HepG2 (cell line): ENCODE measurements around the gene PHYHIPL. TPM values are rescaled to one million over a fixed set of nuclear protein-coding genes. Genes with fewer than 3 reads are reported as not detected.

ENCODE experiments used
- BCL6 ChIP-seq: IDR thresholded peaks from 2 replicates; pipeline ENCODE4 v1.6.1; 2016; ENCODE audit warnings: missing genetic modification reagents, missing compliant biosample characterization
- BRCA1 ChIP-seq: sonication (generic); formaldehyde crosslinking; IDR thresholded peaks from 2 replicates; pipeline ENCODE4 v1.4.0; 2020; ENCODE audit warnings: missing genetic modification reagents
- GZF1 ChIP-seq: sonication (generic); formaldehyde crosslinking; IDR thresholded peaks from 2 replicates; pipeline ENCODE4 v1.5.1; 2020; ENCODE audit warnings: mild to moderate bottlenecking, missing genetic modification reagents
- HCFC1 ChIP-seq: fragments of 150-350 bp; IDR thresholded peaks from 2 replicates; pipeline ENCODE4 v1.6.1; 2014; ENCODE audit warnings: low read depth, low read length
- HMG20B ChIP-seq: conservative IDR thresholded peaks from 2 replicates; pipeline ENCODE4 v1.6.1; 2016; ENCODE audit warnings: missing genetic modification reagents, missing compliant biosample characterization
- MEIS1 ChIP-seq: sonication (generic); formaldehyde crosslinking; IDR thresholded peaks from 2 replicates; pipeline ENCODE4 v1.9.0; 2021; ENCODE audit warnings: mild to moderate bottlenecking, missing genetic modification reagents, moderate library complexity, borderline replicate concordance
- NCOA2 ChIP-seq: sonication (generic); formaldehyde crosslinking; IDR thresholded peaks from 2 replicates; pipeline ENCODE4 v1.8.0; 2022; ENCODE audit warnings: inconsistent platforms
- NR2F6 ChIP-seq, 2 experiments: IDR thresholded peaks; 2 replicates each; pipeline ENCODE4 v1.6.1; 2016; ENCODE audit warnings: antibody characterized with exemption in 1 of 2, mild to moderate bottlenecking in 1 of 2
- RXRA ChIP-seq: sonication (generic); formaldehyde crosslinking; IDR thresholded peaks from 2 replicates; pipeline ENCODE4 v1.5.1; 2020; ENCODE audit warnings: missing genetic modification reagents
- SCMH1 ChIP-seq: sonication (generic); formaldehyde crosslinking; IDR thresholded peaks from 2 replicates; pipeline ENCODE4 v1.9.0; 2021; ENCODE audit warnings: missing genetic modification reagents, mild to moderate bottlenecking, borderline replicate concordance
- SMAD3 ChIP-seq: sonication (generic); formaldehyde crosslinking; IDR thresholded peaks from 2 replicates; pipeline ENCODE4 v1.4.0; 2020; ENCODE audit warnings: missing genetic modification reagents
- SUZ12 ChIP-seq: fragments of 150-350 bp; IDR thresholded peaks from 2 replicates; pipeline ENCODE4 v1.6.1; 2014; ENCODE audit warnings: low read depth, low read length
- TAF1 ChIP-seq: sonication (generic); formaldehyde crosslinking; IDR thresholded peaks from 2 replicates; pipeline ENCODE4 v1.4.0; 2020; ENCODE audit warnings: missing genetic modification reagents
- ZC3H4 ChIP-seq: sonication (generic); formaldehyde crosslinking; IDR thresholded peaks from 2 replicates; pipeline ENCODE4 v1.4.0; 2020; ENCODE audit warnings: missing genetic modification reagents, borderline replicate concordance
- ZNF205 ChIP-seq: IDR thresholded peaks from 2 replicates; pipeline ENCODE4 v1.6.1; 2018; ENCODE audit warnings: missing biosample characterization, missing genetic modification reagents
- ZNF629 ChIP-seq: sonication (generic); formaldehyde crosslinking; conservative IDR thresholded peaks from 2 replicates; pipeline ENCODE4 v1.5.0; 2020; ENCODE audit warnings: missing genetic modification reagents
- ZNF776 ChIP-seq: sonication (generic); formaldehyde crosslinking; IDR thresholded peaks from 2 replicates; pipeline ENCODE4 v1.4.0; 2020; ENCODE audit warnings: mild to moderate bottlenecking, missing genetic modification reagents
- ZNF879 ChIP-seq: sonication (generic); formaldehyde crosslinking; IDR thresholded peaks from 2 replicates; pipeline ENCODE4 v1.8.1; 2023; ENCODE audit warnings: missing genetic modification reagents
- ZSCAN22 ChIP-seq: sonication (generic); formaldehyde crosslinking; IDR thresholded peaks from 2 replicates; pipeline ENCODE4 v1.4.0; 2020; ENCODE audit warnings: mild to moderate bottlenecking, missing genetic modification reagents
- ZZZ3 ChIP-seq: sonication (generic); formaldehyde crosslinking; IDR thresholded peaks from 2 replicates; pipeline ENCODE4 v1.4.0; 2020; ENCODE audit warnings: missing genetic modification reagents, mild to moderate bottlenecking, borderline replicate concordance
- polyA plus RNA-seq, 8 experiments: library from polyadenylated mRNA; depleted of rRNA in 3 of 8; stranded (reverse) in 7 of 8; unstranded in 1 of 8; fragments of >200 nt; fragmentation: Illumina TruSeq in 4 of 8; extraction: Trizol in 4 of 8; gene quantifications; 2 replicates each; pipeline versions ENCODE4 v1.2.1 to v1.2.3, GENCODE V29; 2011 to 2016; ENCODE audit warnings: low read depth in 4 of 8, missing spikeins in 1 of 8, mixed read lengths in 1 of 8; ENCODE audit not compliant: insufficient read depth in 1 of 8
- total RNA-seq, 5 experiments: library from RNA; depleted of rRNA; stranded (reverse); fragments of >200 nt; fragmentation: Illumina TruSeq; extraction: Trizol; gene quantifications; 2 replicates each; pipeline ENCODE4 v1.2.3, GENCODE V29; 2016; ENCODE audit warnings: low read depth in 1 of 5
- TF ChIP-seq, protein P1 (sequence below): sonication (generic); formaldehyde crosslinking; IDR thresholded peaks from 2 replicates; pipeline ENCODE4 v1.8.0; 2022; ENCODE audit warnings: mild to moderate bottlenecking, missing genetic modification reagents, borderline replicate concordance
- TF ChIP-seq, protein P2 (sequence below): sonication (generic); formaldehyde crosslinking; IDR thresholded peaks from 2 replicates; pipeline ENCODE4 v1.5.0; 2020; ENCODE audit warnings: mild to moderate bottlenecking, missing genetic modification reagents, borderline replicate concordance
- TF ChIP-seq, protein P3 (sequence below): IDR thresholded peaks from 2 replicates; pipeline ENCODE4 v1.6.1; 2012; ENCODE audit warnings: low read depth, low read length, improper control_type of control experiment
- TF ChIP-seq, protein P4 (sequence below): sonication (generic); formaldehyde crosslinking; IDR thresholded peaks from 2 replicates; pipeline ENCODE4 v1.4.0; 2020; ENCODE audit warnings: missing genetic modification reagents

Gene PHYHIPL
- total and polyA plus RNA-seq, 2 of the 13 experiments (the other 11 are each of a cell fraction or from before 2014, with no cell fraction given) = 40.6 to 78.5 TPM

DNA sequence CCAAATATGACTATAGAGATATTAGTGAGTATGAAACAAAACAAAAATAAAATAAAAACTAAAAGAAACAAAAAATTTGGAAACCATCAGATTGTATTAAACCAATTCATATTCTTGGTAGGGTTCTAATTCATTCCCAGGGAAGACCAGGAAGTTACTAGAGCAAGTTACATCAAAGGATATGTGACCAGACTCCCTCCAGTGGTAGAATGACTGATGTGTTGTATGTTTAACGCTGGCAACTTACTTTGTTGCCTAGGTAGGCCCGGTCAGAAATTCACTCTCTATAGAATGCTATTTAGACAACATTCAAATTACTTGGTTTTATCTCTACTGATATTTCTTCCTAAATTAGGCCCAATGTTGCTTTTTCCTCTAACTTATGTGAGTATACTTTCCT is 5.2 kb downstream of the PHYHIPL start (continued):
- TF ChIP-seq, protein P1, sequence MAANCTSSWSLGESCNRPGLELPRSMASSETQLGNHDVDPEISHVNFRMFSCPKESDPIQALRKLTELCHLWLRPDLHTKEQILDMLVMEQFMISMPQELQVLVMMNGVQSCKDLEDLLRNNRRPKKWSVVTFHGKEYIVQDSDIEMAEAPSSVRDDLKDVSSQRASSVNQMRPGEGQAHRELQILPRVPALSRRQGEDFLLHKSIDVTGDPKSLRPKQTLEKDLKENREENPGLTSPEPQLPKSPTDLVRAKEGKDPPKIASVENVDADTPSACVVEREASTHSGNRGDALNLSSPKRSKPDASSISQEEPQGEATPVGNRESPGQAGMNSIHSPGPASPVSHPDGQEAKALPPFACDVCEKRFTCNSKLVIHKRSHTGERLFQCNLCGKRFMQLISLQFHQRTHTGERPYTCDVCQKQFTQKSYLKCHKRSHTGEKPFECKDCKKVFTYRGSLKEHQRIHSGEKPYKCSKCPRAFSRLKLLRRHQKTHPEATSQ (CRISPR knock-in tag) = no peak
- no peak for TF ChIP-seq SCMH1
- no peak for TF ChIP-seq HMG20B
- TF ChIP-seq ZZZ3 (CRISPR knock-in tag) = no peak
- TF ChIP-seq SMAD3 (CRISPR knock-in tag) = no peak
- TF ChIP-seq RXRA (CRISPR knock-in tag) = no peak
- TF ChIP-seq GZF1 (CRISPR knock-in tag) = no peak
- TF ChIP-seq, protein P2, sequence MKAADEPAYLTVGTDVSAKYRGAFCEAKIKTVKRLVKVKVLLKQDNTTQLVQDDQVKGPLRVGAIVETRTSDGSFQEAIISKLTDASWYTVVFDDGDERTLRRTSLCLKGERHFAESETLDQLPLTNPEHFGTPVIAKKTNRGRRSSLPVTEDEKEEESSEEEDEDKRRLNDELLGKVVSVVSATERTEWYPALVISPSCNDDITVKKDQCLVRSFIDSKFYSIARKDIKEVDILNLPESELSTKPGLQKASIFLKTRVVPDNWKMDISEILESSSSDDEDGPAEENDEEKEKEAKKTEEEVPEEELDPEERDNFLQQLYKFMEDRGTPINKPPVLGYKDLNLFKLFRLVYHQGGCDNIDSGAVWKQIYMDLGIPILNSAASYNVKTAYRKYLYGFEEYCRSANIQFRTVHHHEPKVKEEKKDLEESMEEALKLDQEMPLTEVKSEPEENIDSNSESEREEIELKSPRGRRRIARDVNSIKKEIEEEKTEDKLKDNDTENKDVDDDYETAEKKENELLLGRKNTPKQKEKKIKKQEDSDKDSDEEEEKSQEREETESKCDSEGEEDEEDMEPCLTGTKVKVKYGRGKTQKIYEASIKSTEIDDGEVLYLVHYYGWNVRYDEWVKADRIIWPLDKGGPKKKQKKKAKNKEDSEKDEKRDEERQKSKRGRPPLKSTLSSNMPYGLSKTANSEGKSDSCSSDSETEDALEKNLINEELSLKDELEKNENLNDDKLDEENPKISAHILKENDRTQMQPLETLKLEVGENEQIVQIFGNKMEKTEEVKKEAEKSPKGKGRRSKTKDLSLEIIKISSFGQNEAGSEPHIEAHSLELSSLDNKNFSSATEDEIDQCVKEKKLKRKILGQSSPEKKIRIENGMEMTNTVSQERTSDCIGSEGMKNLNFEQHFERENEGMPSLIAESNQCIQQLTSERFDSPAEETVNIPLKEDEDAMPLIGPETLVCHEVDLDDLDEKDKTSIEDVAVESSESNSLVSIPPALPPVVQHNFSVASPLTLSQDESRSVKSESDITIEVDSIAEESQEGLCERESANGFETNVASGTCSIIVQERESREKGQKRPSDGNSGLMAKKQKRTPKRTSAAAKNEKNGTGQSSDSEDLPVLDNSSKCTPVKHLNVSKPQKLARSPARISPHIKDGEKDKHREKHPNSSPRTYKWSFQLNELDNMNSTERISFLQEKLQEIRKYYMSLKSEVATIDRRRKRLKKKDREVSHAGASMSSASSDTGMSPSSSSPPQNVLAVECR (CRISPR knock-in tag) = no peak; the same call in 1 of the 2 replicates
- TF ChIP-seq TAF1 (CRISPR knock-in tag) = no peak
- TF ChIP-seq, protein P3, sequence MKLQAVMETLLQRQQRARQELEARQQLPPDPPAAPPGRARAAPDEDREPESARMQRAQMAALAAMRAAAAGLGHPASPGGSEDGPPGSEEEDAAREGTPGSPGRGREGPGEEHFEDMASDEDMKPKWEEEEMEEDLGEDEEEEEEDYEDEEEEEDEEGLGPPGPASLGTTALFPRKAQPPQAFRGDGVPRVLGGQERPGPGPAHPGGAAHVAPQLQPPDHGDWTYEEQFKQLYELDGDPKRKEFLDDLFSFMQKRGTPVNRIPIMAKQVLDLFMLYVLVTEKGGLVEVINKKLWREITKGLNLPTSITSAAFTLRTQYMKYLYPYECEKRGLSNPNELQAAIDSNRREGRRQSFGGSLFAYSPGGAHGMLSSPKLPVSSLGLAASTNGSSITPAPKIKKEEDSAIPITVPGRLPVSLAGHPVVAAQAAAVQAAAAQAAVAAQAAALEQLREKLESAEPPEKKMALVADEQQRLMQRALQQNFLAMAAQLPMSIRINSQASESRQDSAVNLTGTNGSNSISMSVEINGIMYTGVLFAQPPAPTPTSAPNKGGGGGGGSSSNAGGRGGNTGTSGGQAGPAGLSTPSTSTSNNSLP = peak; percentile 64; the same call in 1 of the 2 replicates
- no peak for TF ChIP-seq HCFC1
- no peak for TF ChIP-seq ZC3H4
- TF ChIP-seq ZSCAN22 = no peak
- no peak for TF ChIP-seq ZNF205 (CRISPR knock-in tag)
- 0 out of 2 replicates have a peak, but pooled peaks have one; percentile 13 for TF ChIP-seq NCOA2 (CRISPR knock-in tag)
- TF ChIP-seq ZNF629 (CRISPR knock-in tag) = no peak
- no peak; the same call in 1 of the 2 replicates for TF ChIP-seq BCL6 (CRISPR knock-in tag)
- TF ChIP-seq, protein P4, sequence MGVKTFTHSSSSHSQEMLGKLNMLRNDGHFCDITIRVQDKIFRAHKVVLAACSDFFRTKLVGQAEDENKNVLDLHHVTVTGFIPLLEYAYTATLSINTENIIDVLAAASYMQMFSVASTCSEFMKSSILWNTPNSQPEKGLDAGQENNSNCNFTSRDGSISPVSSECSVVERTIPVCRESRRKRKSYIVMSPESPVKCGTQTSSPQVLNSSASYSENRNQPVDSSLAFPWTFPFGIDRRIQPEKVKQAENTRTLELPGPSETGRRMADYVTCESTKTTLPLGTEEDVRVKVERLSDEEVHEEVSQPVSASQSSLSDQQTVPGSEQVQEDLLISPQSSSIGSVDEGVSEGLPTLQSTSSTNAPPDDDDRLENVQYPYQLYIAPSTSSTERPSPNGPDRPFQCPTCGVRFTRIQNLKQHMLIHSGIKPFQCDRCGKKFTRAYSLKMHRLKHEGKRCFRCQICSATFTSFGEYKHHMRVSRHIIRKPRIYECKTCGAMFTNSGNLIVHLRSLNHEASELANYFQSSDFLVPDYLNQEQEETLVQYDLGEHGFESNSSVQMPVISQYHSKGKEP = no peak
- no peak for TF ChIP-seq SUZ12
- no peak for TF ChIP-seq MEIS1
- TF ChIP-seq BRCA1 (CRISPR knock-in tag) = no peak
- peak; percentile 21; the same call in 1 of the 2 replicates for TF ChIP-seq NR2F6 (IDR thresholded peaks at IDR 0.05)
- TF ChIP-seq NR2F6 (CRISPR knock-in tag; IDR thresholded peaks at IDR 0.05) = peak; percentile 24; the same call in 1 of the 2 replicates
- no peak for TF ChIP-seq ZNF776 (CRISPR knock-in tag)
- no peak for TF ChIP-seq ZNF879 (CRISPR knock-in tag)
